H7 (cell line): ENCODE results near the gene MLANA. TPM values are rescaled to one million over a fixed set of nuclear protein-coding genes. Genes with fewer than 3 reads are reported as not detected.

ENCODE experiments used
- DNase-seq: peaks from one replicate; pipeline ENCODE4 v3.0.0; 2012
- H3K27me3 ChIP-seq: 2 replicates; pipeline ENCODE4 v1.6.0; 2011; ENCODE audit warnings: mild to moderate bottlenecking, low read length; ENCODE audit not compliant: control insufficient read depth, insufficient read depth
- H3K36me3 ChIP-seq: replicated peaks from 2 replicates; pipeline ENCODE4 v1.5.1; 2011; ENCODE audit warnings: low read length; ENCODE audit not compliant: control insufficient read depth, insufficient read depth
- H3K4me3 ChIP-seq: 2 replicates; pipeline ENCODE4 v1.5.1; 2011; ENCODE audit warnings: low read depth, mild to moderate bottlenecking, control low read depth, low read length, moderate library complexity; ENCODE audit not compliant: insufficient read depth
- total RNA-seq: library from RNA; depleted of rRNA; stranded (reverse); fragments of >200 nt; shearing (Covaris generic); gene quantifications from 2 replicates; pipeline ENCODE4 v1.2.3, GENCODE V29; 2014; rRNA removed

Gene MLANA
- total RNA-seq = not detected in 2 replicates

GRCh38 chr9:5890641-5891040, at the start of gene MLANA:
Gene MLANA, plus strand, starts transcription at chr9:5890889. Its CDS starts 1,586 bp downstream, at chr9:5892475.
- DNase-seq = no peak
- H3K36me3 ChIP-seq = no peaks in the 10 kb centered on the region
- H3K27me3 ChIP-seq = no peaks in the 10 kb centered on the region

GRCh38 chr9:5841771-5842573, 48.7 kb upstream of the MLANA start:
- Histone ChIP-seq H3K36me3 (no peaks in the 10 kb centered on the region), H3K27me3 (no peaks in the 10 kb centered on the region), H3K4me3 (no peak overlapping the region)
- DNase-seq = no peak

More at GRCh38 chr9:5890641-5891040, at the start of gene MLANA:
- H3K4me3 ChIP-seq = no peak within 1 kb of the TSS

- H3K36me3 ChIP-seq = no peaks in the 10 kb centered on the region
- no peaks in the 10 kb centered on the region for H3K27me3 ChIP-seq
- no peak overlapping the region for H3K4me3 ChIP-seq
Measured at GRCh38 chr9:5842929-5843793, 47.5 kb upstream of the MLANA start.

GRCh38 chr9:5843794-5844471, 46.8 kb upstream of the MLANA start:
- Histone ChIP-seq H3K4me3 (no peak overlapping the region), H3K27me3 (no peaks in the 10 kb centered on the region), H3K36me3 (no peaks in the 10 kb centered on the region)
- no peak for DNase-seq

More at GRCh38 chr9:5842929-5843793, 47.5 kb upstream of the MLANA start:
- DNase-seq = no peak

GRCh38 chr9:5845157-5845531, 45.5 kb upstream of the MLANA start:
- Histone ChIP-seq H3K36me3 (no peaks in the 10 kb centered on the region), H3K4me3 (no peak overlapping the region), H3K27me3 (no peaks in the 10 kb centered on the region)
- DNase-seq = no peak

GRCh38 chr9:5846096-5846495, 44.6 kb upstream of the MLANA start:
- H3K4me3 ChIP-seq = no peak overlapping the region
- no peaks in the 10 kb centered on the region for H3K36me3 ChIP-seq
- DNase-seq = no peak
- H3K27me3 ChIP-seq = no peaks in the 10 kb centered on the region

GRCh38 chr9:5846501-5846921, 44.2 kb upstream of the MLANA start:
- H3K36me3 ChIP-seq = no peaks in the 10 kb centered on the region
- H3K27me3 ChIP-seq = no peaks in the 10 kb centered on the region
- H3K4me3 ChIP-seq = no peak overlapping the region
- no peak for DNase-seq

- Histone ChIP-seq H3K4me3 (no peak overlapping the region), H3K36me3 (no peaks in the 10 kb centered on the region), H3K27me3 (no peaks in the 10 kb centered on the region)
- DNase-seq = no peak
Measured at GRCh38 chr9:5848372-5848882, 42.3 kb upstream of the MLANA start.

- DNase-seq = no peak
- no peaks in the 10 kb centered on the region for H3K36me3 ChIP-seq
- H3K4me3 ChIP-seq = no peak overlapping the region
- H3K27me3 ChIP-seq = no peaks in the 10 kb centered on the region
Measured at GRCh38 chr9:5850724-5851122, 40.0 kb upstream of the MLANA start.

- no peak overlapping the region for H3K4me3 ChIP-seq
- no peaks in the 10 kb centered on the region for H3K27me3 ChIP-seq
- no peak for DNase-seq
- H3K36me3 ChIP-seq = no peaks in the 10 kb centered on the region
Measured at GRCh38 chr9:5851445-5851844, 39.2 kb upstream of the MLANA start.

- Histone ChIP-seq H3K36me3 (no peaks in the 10 kb centered on the region), H3K27me3 (no peaks in the 10 kb centered on the region), H3K4me3 (no peak overlapping the region)
Measured at GRCh38 chr9:5852987-5853386, 37.7 kb upstream of the MLANA start.

GRCh38 chr9:5853617-5854016, 37.1 kb upstream of the MLANA start:
- Histone ChIP-seq H3K36me3 (no peaks in the 10 kb centered on the region), H3K4me3 (no peak overlapping the region), H3K27me3 (no peaks in the 10 kb centered on the region)
- DNase-seq = no peak

More at GRCh38 chr9:5852987-5853386, 37.7 kb upstream of the MLANA start:
- DNase-seq = no peak

- DNase-seq = no peak
- Histone ChIP-seq H3K27me3 (no peaks in the 10 kb centered on the region), H3K4me3 (no peak overlapping the region), H3K36me3 (no peaks in the 10 kb centered on the region)
Measured at GRCh38 chr9:5854063-5854790, 36.5 kb upstream of the MLANA start.

- Histone ChIP-seq H3K4me3 (no peak overlapping the region), H3K36me3 (no peaks in the 10 kb centered on the region), H3K27me3 (no peaks in the 10 kb centered on the region)
- DNase-seq = no peak
Measured at GRCh38 chr9:5857928-5858327, 32.8 kb upstream of the MLANA start.
